ENCODE measurements around the gene PAPSS2.
"Not testable (repeated sequence)": the region's sequence is repeated elsewhere in the genome, so short reads cannot be mapped to it uniquely, and the experiment has no call there.

The PAPSS2 gene

DNA sequence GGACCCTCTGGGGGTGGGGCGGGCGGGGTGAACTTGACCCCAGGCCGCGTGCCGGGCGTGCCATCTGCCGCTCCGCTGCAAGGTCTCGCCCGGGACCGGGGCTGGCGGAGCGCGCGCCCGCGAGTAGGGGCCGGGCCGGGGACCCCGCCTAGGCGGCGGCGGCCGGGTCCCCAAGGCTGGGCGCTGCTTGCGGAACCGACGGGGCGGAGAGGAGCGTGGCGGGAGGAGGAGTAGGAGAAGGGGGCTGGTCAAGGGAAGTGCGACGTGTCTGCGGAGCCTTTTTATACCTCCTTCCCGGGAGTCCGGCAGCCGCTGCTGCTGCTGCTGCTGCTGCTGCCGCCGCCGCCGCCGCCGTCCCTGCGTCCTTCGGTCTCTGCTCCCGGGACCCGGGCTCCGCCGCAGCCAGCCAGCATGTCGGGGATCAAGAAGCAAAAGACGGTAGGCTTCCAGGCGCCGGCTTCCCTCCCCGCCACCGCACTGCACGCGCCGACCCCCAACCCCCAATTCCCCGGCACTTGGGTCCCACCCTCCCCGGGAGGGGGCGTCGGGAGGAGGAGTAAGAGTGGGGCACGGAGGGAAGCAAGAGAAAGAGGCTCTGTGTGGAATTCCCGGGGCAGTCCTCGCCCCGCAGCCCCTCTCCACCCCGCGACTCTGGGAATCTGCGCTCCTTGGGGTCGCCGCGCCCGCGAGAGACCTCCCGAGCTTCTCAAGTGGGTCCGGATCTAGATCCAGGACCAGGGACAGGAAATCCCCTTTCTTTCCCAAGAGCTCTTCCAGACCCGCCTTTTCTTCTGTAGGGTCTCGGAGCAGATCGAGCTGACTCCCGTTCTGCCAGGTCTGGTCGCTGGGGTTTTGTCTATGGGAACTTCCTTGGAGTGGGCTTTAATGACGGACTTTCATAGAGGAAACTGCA lies at the start of gene PAPSS2:
Gene PAPSS2, plus strand, starts transcription at position 308 of the 913 bp plus-strand sequence. Its CDS starts 104 bp downstream, at position 412.
- DNase-seq (ENCODE audit: low read depth in 1 of 2, low spot score in 1 of 2), result peak in 1 of 2 donors; percentile 10

- not testable (repeated sequence) for DNase-seq (ENCODE audit: low read depth in 1 of 2, low spot score in 1 of 2)
Measured at GRCh38 chr10:87611341-87611740, 48.3 kb upstream of the PAPSS2 start.

GRCh38 chr10:87612115-87612514 lies 47.6 kb upstream of the PAPSS2 start:
- DNase-seq (ENCODE audit: low read depth in 1 of 2, low spot score in 1 of 2), result no peak

DNA sequence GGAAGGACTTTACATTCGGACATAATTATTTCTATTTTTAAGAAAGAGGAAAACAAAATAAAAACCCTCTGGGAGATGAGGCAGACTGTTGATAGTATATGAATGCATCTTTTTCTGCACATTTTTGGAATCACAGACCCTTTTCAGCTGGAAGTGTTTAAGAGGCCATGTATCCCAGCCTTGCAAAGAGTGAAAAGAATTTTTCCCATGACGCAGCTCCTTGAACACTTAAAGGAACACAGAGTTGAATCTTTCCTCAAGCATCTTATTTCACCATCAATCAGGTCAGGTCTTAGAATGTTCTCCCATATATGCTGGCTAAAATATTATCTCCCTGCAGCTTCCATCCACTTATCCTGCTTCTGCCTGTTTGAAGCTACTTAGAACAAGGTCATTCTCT lies 45.9 kb upstream of the PAPSS2 start:
- DNase-seq (ENCODE audit: low read depth in 1 of 2, low spot score in 1 of 2), result no peak

GRCh38 chr10:87615856-87616255 lies 43.8 kb upstream of the PAPSS2 start:
- no peak for DNase-seq (ENCODE audit: low read depth in 1 of 2, low spot score in 1 of 2)

DNA sequence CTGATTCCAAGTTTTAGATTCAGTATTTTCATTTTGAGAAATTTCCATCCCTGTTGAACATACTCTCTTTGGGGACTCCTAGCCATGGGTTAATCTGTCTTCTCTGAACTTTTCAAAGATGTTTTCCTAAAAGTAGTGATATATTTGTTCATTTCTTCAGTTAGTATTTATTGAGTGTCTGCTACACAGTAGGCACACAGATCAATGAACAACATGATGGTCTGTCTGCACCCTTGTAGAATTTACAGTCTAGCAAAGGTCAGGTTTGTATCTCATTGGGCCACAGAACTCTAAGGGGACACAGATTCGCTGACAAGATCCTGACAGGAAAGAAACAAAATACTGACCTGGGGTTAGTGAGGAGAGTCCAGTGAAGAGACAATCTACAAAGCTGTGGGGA lies 42.2 kb upstream of the PAPSS2 start:
- no peak for DNase-seq (ENCODE audit: low read depth in 1 of 2, low spot score in 1 of 2)

- DNase-seq (ENCODE audit: low read depth in 1 of 2, low spot score in 1 of 2), result no peak
Measured at GRCh38 chr10:87618566-87619423, 40.9 kb upstream of the PAPSS2 start.

DNA sequence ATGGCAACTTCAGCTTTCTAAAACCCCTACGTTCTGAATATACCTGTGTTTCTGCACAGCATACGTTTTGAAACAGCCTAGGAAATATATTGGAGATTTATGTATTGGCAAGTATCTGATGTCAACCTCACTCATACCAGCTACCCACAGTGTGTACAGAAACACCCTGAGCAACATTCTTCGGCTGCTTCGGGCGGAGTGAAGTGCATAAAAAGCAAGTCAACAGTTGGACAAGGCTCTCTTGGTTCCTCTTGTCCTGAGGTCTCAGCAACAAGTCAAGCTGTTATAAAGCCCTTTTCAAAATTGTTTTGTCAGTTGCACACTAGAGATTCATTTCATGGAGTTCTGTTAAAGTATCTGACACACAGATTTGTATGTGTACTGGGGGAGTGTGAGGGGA lies 40.0 kb upstream of the PAPSS2 start:
- DNase-seq (ENCODE audit: low read depth in 1 of 2, low spot score in 1 of 2), result no peak

DNA sequence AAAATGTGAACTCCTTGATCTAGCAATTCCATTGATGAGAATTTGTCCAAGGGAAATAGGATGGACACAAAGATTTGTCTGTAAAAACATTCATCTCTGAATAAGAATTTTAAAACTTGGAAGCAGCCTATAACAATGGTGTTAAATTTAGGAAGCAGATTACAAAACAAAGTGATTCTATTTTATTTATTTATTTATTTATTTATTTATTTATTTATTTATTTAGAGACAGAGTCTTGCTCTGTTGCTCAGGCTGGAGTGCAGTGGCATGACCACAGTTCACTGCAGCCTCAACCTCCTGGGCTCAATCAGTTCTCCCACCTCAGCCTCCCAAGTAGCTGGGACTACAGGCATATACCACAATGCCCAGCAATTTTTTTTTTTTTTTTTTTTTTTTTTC lies 38.2 kb upstream of the PAPSS2 start:
- not testable (repeated sequence) for DNase-seq (ENCODE audit: low read depth in 1 of 2, low spot score in 1 of 2)

- DNase-seq (ENCODE audit: low read depth in 1 of 2, low spot score in 1 of 2), result no peak
Measured at GRCh38 chr10:87622314-87623004, 37.2 kb upstream of the PAPSS2 start.

- DNase-seq (ENCODE audit: low read depth in 1 of 2, low spot score in 1 of 2), result no peak
Measured at GRCh38 chr10:87623191-87623590, 36.5 kb upstream of the PAPSS2 start.

- DNase-seq (ENCODE audit: low read depth in 1 of 2, low spot score in 1 of 2), result no peak
Measured at GRCh38 chr10:87625661-87626060, 34.0 kb upstream of the PAPSS2 start.

DNA sequence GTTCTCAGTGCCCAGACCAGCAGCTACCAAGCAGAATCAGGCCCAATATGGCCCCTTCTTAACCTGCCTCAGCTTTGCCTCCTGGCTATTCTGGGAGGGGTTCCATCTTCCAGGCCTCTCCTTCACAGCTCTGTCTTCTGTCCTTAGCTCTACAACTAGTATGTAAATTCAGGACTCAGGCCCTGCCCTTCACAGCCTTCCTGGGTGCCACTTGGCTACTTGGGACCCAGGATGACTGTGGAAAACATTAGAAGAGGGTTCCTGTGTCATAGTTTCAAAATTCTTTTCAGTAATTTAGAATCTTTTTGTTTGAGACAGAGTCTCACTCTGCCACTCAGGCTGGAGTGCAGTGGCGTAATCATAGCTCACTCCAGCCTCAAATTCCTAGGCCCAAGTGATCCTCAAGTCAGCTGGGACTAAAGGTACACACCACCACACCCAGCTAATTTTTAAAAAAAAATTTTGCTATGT lies 33.2 kb upstream of the PAPSS2 start:
- no peak for DNase-seq (ENCODE audit: low read depth in 1 of 2, low spot score in 1 of 2)

DNA sequence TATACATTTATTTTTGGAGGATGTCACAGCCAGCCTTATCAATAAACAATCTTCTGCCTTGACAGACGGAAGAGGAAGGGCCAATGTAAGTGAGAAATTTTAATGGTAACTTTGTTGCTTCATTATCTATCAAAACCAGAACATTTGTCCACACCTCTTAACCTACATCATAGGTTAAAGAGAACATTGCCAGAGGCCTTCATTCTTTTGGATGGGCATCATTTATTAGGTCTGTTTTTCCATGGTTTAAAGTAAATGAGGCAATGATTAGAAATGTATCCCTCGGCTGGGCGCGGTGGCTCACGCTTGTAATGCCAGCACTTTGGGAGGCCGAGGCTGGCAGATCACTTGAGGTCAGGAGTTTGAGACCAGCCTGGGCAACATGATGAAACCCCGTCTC lies 29.5 kb upstream of the PAPSS2 start:
- no peak for DNase-seq (ENCODE audit: low read depth in 1 of 2, low spot score in 1 of 2)

DNA sequence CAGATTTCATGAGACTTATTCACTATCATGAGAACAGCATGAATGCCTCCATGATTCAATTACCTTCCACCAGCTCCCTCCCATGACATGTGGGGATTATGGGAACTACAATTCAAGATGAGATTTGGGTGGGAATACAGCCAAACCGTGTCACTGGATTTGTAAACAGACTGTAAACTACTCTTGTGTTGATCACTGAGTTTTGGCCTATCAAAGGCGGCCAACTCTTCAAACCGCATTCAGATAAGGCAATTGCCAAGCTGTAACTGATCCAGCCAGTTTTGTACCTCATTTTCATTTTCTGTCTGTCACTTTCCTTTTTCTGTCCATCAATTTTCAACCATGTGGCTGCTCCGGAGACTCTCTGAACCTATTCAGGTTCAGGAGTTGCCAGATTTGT lies 27.2 kb upstream of the PAPSS2 start:
- no peak for DNase-seq (ENCODE audit: low read depth in 1 of 2, low spot score in 1 of 2)

GRCh38 chr10:87634311-87634710 lies 25.4 kb upstream of the PAPSS2 start:
- DNase-seq (ENCODE audit: low read depth in 1 of 2, low spot score in 1 of 2), result no peak

DNA sequence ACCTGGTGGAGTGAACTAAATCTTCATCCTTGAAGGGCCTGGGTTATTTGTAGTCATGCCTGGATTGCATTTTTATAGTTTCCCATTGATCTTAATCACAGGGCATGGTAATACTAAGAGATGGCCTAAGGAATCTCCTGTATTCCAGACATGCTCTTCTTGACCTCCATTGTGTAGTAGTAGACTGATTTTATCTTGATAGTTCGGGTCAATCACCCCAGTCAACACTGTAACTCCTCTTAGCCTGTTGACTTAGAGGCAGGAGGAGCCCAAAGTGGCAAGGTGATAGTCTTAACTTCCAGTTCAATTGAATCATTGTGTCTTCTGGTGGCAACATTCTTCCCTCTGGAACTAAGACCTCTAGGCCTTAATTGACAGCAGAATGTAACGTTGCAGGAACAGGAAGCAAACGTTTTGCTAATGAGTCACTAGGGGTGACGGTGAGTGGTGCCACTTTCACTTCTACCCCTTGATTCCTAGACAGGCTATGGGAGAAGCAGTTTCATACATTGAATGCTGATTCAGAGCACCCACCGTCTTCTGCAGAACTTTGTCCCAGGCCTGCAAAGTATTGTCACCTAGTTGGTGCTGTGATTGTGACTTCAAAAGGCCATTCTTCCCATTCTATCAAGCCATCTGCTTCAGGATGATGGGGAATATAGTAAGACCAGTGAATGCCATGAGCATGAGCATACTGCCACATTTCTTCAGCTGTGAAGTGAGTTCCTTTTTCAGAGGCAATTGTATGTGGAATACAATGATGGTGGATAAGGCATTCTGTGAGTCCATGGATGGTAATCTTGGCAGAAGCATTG lies 24.0 kb upstream of the PAPSS2 start:
- no peak for DNase-seq (ENCODE audit: low read depth in 1 of 2, low spot score in 1 of 2)

GRCh38 chr10:87636313-87636915 lies 23.3 kb upstream of the PAPSS2 start:
- no peak for DNase-seq (ENCODE audit: low read depth in 1 of 2, low spot score in 1 of 2)

GRCh38 chr10:87639493-87639892 lies 20.2 kb upstream of the PAPSS2 start:
- DNase-seq (ENCODE audit: low read depth in 1 of 2, low spot score in 1 of 2), result no peak

GRCh38 chr10:87640043-87640442 lies 19.6 kb upstream of the PAPSS2 start:
- no peak for DNase-seq (ENCODE audit: low read depth in 1 of 2, low spot score in 1 of 2)

Measured in stimulated activated CD4-positive, alpha-beta T cell treated with anti-CD3 and anti-CD28 coated beads, Interleukin-15, amount 100 ng/mL, for 1 hour (primary cell).